PFSK-1 (cell line): ENCODE results near the gene TRAPPC14.

ENCODE experiments used
- FOXP2 ChIP-seq: optimal IDR thresholded peaks from 2 replicates; pipeline ENCODE3; 2011; ENCODE audit warnings: borderline replicate concordance, control low read depth, inconsistent platforms; ENCODE audit not compliant: insufficient read depth; ENCODE audit errors: extremely low read length, extremely low read depth
- POLR2AphosphoS5 ChIP-seq: IDR thresholded peaks from 2 replicates; pipeline ENCODE4 v1.6.1; 2012; ENCODE audit warnings: low read depth, mild to moderate bottlenecking, control low read depth, low read length, moderate library complexity
- SIN3A ChIP-seq: IDR thresholded peaks from 2 replicates; pipeline ENCODE4 v1.6.1; 2012; ENCODE audit warnings: mild to moderate bottlenecking, low read length, moderate library complexity, borderline replicate concordance; ENCODE audit not compliant: insufficient read depth
- TAF1 ChIP-seq: IDR thresholded peaks from 2 replicates; pipeline ENCODE4 v1.6.1; 2012; ENCODE audit warnings: low read length, control low read depth, borderline replicate concordance; ENCODE audit not compliant: insufficient read depth
- TF ChIP-seq, protein P1 (sequence below), 2 experiments: IDR thresholded peaks; 2 replicates each; pipeline versions ENCODE4 v1.6.1 to v1.8.0; 2011 to 2012; ENCODE audit warnings: low read depth in 2 of 2, low read length in 2 of 2, control low read depth in 1 of 2, inconsistent platforms in 1 of 2, mild to moderate bottlenecking in 1 of 2, moderate library complexity in 1 of 2; ENCODE audit not compliant: insufficient read depth in 1 of 2

The TRAPPC14 gene

DNA sequence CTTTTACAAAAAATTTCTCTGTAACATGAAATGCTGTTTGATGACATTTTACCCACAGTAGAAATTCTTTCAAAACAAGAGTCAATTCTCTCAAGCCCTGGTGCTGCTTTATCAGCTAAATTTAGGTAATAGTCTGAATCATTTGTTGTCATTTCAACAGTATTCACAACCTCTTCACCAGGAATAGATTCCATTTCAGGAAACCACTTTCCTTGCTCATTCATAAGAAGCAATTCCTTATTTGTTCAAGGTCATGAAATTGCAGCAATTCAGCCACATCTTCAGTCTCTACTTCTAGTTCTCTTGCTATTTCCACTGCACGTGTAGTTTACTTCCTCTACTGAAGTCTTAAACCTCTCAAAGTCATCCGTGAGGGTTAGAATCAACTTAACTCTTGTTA, 33.3 kb upstream of the TRAPPC14 start:
- TF ChIP-seq TAF1 = no peak
- no peak for TF ChIP-seq SIN3A
- TF ChIP-seq POLR2AphosphoS5 = no peak
- TF ChIP-seq, protein P1, sequence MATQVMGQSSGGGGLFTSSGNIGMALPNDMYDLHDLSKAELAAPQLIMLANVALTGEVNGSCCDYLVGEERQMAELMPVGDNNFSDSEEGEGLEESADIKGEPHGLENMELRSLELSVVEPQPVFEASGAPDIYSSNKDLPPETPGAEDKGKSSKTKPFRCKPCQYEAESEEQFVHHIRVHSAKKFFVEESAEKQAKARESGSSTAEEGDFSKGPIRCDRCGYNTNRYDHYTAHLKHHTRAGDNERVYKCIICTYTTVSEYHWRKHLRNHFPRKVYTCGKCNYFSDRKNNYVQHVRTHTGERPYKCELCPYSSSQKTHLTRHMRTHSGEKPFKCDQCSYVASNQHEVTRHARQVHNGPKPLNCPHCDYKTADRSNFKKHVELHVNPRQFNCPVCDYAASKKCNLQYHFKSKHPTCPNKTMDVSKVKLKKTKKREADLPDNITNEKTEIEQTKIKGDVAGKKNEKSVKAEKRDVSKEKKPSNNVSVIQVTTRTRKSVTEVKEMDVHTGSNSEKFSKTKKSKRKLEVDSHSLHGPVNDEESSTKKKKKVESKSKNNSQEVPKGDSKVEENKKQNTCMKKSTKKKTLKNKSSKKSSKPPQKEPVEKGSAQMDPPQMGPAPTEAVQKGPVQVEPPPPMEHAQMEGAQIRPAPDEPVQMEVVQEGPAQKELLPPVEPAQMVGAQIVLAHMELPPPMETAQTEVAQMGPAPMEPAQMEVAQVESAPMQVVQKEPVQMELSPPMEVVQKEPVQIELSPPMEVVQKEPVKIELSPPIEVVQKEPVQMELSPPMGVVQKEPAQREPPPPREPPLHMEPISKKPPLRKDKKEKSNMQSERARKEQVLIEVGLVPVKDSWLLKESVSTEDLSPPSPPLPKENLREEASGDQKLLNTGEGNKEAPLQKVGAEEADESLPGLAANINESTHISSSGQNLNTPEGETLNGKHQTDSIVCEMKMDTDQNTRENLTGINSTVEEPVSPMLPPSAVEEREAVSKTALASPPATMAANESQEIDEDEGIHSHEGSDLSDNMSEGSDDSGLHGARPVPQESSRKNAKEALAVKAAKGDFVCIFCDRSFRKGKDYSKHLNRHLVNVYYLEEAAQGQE (IDR thresholded peaks at IDR 0.05; ENCODE audit: insufficient read depth in 1 of 2, low read depth in 2 of 2, low read length in 2 of 2) = no peak
- TF ChIP-seq FOXP2 = no peak

DNA sequence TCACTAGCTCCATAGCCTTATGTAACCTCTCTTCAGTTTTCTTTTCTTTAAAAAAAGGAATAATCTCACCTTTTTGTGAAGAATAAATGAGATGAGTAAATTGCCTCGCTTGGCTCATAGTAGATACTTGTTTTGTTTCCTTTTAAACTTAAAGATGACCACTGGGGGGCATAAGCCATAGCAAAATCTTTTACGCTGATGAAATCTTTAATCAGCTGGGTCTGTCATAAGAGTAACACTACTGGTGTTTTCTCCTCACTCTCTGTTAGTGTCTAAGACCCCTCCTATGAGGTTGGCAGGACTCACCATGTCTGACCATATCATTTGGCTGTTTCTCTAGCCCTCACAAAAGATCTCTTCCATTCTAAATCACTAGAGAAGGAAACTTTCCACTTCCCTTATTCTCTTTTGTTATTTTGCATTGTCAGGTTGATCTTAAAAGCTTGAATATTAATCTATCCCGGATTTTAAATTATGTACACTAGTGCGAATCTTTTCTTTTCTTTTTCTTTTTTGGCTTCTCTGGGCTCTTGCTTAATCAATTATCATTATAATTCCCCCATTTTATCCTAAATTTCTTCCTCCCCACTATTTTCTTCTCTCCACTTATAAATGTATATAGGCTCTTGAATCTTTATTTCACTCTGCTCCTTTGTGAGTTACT, 31.7 kb upstream of the TRAPPC14 start:
- TF ChIP-seq FOXP2 (no peak), SIN3A (no peak), POLR2AphosphoS5 (no peak), TAF1 (no peak)
- TF ChIP-seq, protein P1 (IDR thresholded peaks at IDR 0.05; ENCODE audit: insufficient read depth in 1 of 2, low read depth in 2 of 2, low read length in 2 of 2) = no peak

DNA sequence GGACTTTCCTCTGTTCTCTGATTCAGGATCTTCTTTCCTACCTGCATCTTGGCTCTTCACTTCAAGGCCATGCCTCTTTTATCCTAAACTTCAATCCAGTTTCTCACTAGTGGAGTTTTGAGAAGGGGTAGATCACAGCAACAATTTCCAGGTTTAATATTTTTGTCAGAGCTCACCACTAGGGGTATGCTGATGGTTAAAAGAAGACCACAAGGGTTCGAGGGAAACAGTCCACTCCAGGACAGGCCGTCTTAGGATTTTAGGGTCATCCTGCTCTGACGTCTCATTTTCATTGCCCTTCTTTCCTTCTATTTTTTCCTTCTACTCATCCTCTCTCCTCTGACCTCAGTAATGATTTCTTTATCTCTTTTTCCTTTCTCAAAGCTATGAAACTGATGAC, 30.5 kb upstream of the TRAPPC14 start:
- TF ChIP-seq TAF1 (no peak), FOXP2 (no peak), POLR2AphosphoS5 (no peak), SIN3A (no peak)
- TF ChIP-seq, protein P1 (IDR thresholded peaks at IDR 0.05; ENCODE audit: insufficient read depth in 1 of 2, low read depth in 2 of 2, low read length in 2 of 2) = no peak

DNA sequence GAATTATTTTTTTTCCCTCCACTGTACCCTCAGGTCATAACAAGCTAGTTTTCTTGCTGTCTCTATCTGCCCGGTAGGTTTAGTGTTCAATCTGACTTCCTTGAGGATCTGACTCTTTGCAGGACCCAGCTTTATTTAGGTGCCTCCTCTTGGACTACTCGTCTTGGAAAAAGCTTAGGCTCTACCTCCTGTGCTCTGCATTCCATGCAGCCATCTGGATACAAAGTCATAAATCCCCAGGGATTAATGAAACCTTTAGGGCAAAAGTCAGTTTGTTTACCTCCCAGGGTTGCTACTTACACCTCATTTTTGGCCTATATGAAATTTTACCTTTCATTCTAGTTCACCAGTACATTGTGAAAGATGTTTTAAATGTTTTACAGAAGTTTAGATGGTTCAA, 27.2 kb upstream of the TRAPPC14 start:
- TF ChIP-seq FOXP2 (no peak), TAF1 (no peak), SIN3A (no peak), POLR2AphosphoS5 (no peak)
- TF ChIP-seq, protein P1 (IDR thresholded peaks at IDR 0.05; ENCODE audit: insufficient read depth in 1 of 2, low read depth in 2 of 2, low read length in 2 of 2) = no peak
